NCI-H2196 (cell line): ENCODE data around the gene POPDC2.
"Not testable (repeated sequence)": the region's sequence is repeated elsewhere in the genome, so short reads cannot be mapped to it uniquely, and the experiment has no call there.

Source experiments
- DNase-seq: peaks from one replicate; lab custom pipeline; 2025; ENCODE audit not compliant: unreplicated experiment; lab: John Stamatoyannopoulos, UW

Gene POPDC2

GRCh38 chr3:119616056-119616455 lies 44.3 kb downstream of the POPDC2 start:
- no peak for DNase-seq

GRCh38 chr3:119613872-119614271 lies 46.5 kb downstream of the POPDC2 start:
- no peak for DNase-seq

- DNase-seq: no peak
Observed at GRCh38 chr3:119613201-119613600, 47.2 kb downstream of the POPDC2 start.

GRCh38 chr3:119611664-119612063 lies 48.7 kb downstream of the POPDC2 start:
- no peak for DNase-seq

GRCh38 chr3:119609301-119609700 lies 51.1 kb downstream of the POPDC2 start:
- no peak for DNase-seq

- no peak for DNase-seq
Observed at GRCh38 chr3:119608405-119609000, 51.9 kb downstream of the POPDC2 start.

- DNase-seq: no peak
Observed at GRCh38 chr3:119604878-119605277, 55.5 kb downstream of the POPDC2 start.

- DNase-seq: no peak
Observed at GRCh38 chr3:119602676-119603075, 57.7 kb downstream of the POPDC2 start.

GRCh38 chr3:119601154-119601553 lies 59.2 kb downstream of the POPDC2 start:
- DNase-seq: no peak

- DNase-seq: no peak
Observed at GRCh38 chr3:119600732-119601131, 59.7 kb downstream of the POPDC2 start.

- DNase-seq: no peak
Observed at GRCh38 chr3:119599558-119600174, 60.7 kb downstream of the POPDC2 start.

- no peak for DNase-seq
Observed at GRCh38 chr3:119598410-119599098, 61.8 kb downstream of the POPDC2 start.

GRCh38 chr3:119597548-119598288 lies 62.7 kb downstream of the POPDC2 start, which contains the start of gene PLA1A:
PLA1A (plus strand) TSS chr3:119597885; CDS start chr3:119597914, 29 bp downstream.
- DNase-seq: no peak

- DNase-seq: no peak
Observed at GRCh38 chr3:119596398-119596797, 64.0 kb downstream of the POPDC2 start.

GRCh38 chr3:119595639-119596334 lies 64.6 kb downstream of the POPDC2 start:
- DNase-seq: no peak

- DNase-seq: not testable (repeated sequence)
Observed at GRCh38 chr3:119594929-119595328, 65.5 kb downstream of the POPDC2 start.

- DNase-seq: no peak
Observed at GRCh38 chr3:119594066-119594465, 66.3 kb downstream of the POPDC2 start.

- no peak for DNase-seq
Observed at GRCh38 chr3:119592861-119593260, 67.5 kb downstream of the POPDC2 start.
